ENCODE data around the gene TRAPPC3. TPM values are rescaled to one million over a fixed set of nuclear protein-coding genes. Genes with fewer than 3 reads are reported as not detected.

TRAPPC3 gene
- total and polyA plus RNA-seq, 2 donors (not counting 1 experiment from before 2014, with no cell fraction given): 88.5 to 105 TPM

DNA sequence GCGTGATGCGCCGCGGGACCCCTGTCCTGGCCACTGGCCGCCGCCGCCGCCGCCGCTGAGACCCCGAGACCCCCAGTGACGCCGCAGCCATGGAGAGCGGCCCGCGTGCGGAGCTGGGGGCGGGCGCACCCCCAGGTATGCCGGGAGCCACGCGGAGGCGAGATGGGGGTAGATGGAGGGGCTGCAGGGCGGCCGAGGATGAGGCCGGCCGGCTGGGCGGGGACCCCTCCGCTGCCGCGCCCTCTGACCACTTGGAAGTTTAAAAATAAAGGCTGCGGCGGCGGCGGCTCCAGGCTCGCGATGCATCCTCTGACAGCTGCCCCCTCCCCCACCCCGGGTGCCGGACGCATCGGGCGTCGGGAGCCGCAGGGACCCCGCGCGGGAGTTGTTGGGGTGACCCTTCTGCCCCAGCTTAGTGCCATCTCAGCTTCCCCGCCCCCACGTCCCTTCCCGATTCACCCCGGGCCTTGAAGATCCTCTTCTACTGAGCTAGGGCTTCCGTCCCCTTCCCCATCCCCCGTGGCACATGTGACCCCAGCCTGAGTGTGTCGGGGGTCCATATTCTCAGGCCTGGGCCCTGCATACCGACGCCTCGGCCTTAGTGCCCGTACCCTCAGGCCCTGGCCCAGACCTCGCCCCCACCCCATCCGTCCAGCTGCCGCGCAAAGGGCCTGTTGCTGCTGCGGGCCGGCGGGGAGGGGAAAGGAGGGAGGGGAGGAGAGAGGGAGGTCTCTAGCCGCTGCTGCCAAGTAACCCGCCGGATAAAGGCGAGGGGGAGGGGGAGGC is 7.2 kb upstream of the TRAPPC3 start:
- Histone ChIP-seq H2AFZ (ENCODE audit: low read length) (no peak overlapping the region), H3K4me3 (replicated peaks in 1 of 4; ENCODE audit: control extremely low read depth in 1 of 4, insufficient read depth in 1 of 4, low read depth in 3 of 4, low read length in 4 of 4) (peak overlapping the region; percentile 84 to 93 (median 88)), H3K27me3 (ENCODE audit: control insufficient read depth, insufficient read depth, low read length) (no peaks in the 10 kb centered on the region), H3K4me1 (ENCODE audit: control insufficient read depth, extremely low read depth, insufficient read depth, low read length) (peaks cover 22% of the 10 kb centered on the region), H4K20me1 (ENCODE audit: control insufficient read depth, extremely low read depth, insufficient read depth, low read length) (peaks cover 2% of the 10 kb centered on the region), H3K4me2 (ENCODE audit: extremely low read depth, insufficient read depth, low read length) (no peak overlapping the region), H3K9ac (ENCODE audit: insufficient read depth, low read length) (peak overlapping the region; percentile 91), H3K79me2 (ENCODE audit: control insufficient read depth, insufficient read depth, low read length) (peaks cover 55% of the 10 kb centered on the region), H3K36me3 (ENCODE audit: control insufficient read depth, insufficient read depth, low read length) (peaks cover 11% of the 10 kb centered on the region), H3K27ac (ENCODE audit: insufficient read depth, low read length) (peak overlapping the region; percentile 96), H3K9me3 (ENCODE audit: control insufficient read depth, insufficient read depth, low read depth, low read length) (no peaks in the 10 kb centered on the region)
- TF ChIP-seq, protein P1, sequence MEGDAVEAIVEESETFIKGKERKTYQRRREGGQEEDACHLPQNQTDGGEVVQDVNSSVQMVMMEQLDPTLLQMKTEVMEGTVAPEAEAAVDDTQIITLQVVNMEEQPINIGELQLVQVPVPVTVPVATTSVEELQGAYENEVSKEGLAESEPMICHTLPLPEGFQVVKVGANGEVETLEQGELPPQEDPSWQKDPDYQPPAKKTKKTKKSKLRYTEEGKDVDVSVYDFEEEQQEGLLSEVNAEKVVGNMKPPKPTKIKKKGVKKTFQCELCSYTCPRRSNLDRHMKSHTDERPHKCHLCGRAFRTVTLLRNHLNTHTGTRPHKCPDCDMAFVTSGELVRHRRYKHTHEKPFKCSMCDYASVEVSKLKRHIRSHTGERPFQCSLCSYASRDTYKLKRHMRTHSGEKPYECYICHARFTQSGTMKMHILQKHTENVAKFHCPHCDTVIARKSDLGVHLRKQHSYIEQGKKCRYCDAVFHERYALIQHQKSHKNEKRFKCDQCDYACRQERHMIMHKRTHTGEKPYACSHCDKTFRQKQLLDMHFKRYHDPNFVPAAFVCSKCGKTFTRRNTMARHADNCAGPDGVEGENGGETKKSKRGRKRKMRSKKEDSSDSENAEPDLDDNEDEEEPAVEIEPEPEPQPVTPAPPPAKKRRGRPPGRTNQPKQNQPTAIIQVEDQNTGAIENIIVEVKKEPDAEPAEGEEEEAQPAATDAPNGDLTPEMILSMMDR (conservative IDR thresholded peaks at IDR 0.05 in 1 of 2, IDR thresholded peaks at IDR 0.05 in 1 of 2; ENCODE audit: low read depth in 1 of 2, low read length in 2 of 2): no peak
- no peak for TF ChIP-seq EZH2 (IDR thresholded peaks at IDR 0.05; ENCODE audit: low read length, missing control alignments)
- DNase-seq (ENCODE audit: low read depth in 2 of 2): peak; percentile 59 to 70

GRCh38 chr1:36155408-36156328 is 6.4 kb upstream of the TRAPPC3 start, which contains the start of gene MAP7D1:
MAP7D1 (plus strand) TSS chr1:36156160; CDS start chr1:36156418, 258 bp downstream.
- peak within 1 kb of the TSS; percentile 84 to 93 (median 88) for H3K4me3 ChIP-seq (replicated peaks in 1 of 4; ENCODE audit: control extremely low read depth in 1 of 4, insufficient read depth in 1 of 4, low read depth in 3 of 4, low read length in 4 of 4)

More at GRCh38 chr1:36155408-36156328, 6.4 kb upstream of the TRAPPC3 start, which contains the start of gene MAP7D1:
- H3K9me3 ChIP-seq (ENCODE audit: control insufficient read depth, insufficient read depth, low read depth, low read length): no peaks in the 10 kb centered on the region
- no peak within 1 kb of the TSS for H2AFZ ChIP-seq (ENCODE audit: low read length)
- TF ChIP-seq EZH2 (IDR thresholded peaks at IDR 0.05; ENCODE audit: low read length, missing control alignments): no peak
- TF ChIP-seq, protein P1 (conservative IDR thresholded peaks at IDR 0.05 in 1 of 2, IDR thresholded peaks at IDR 0.05 in 1 of 2; ENCODE audit: low read depth in 1 of 2, low read length in 2 of 2): no peak
- peaks cover 10% of the 10 kb centered on the region for H3K36me3 ChIP-seq (ENCODE audit: control insufficient read depth, insufficient read depth, low read length)
- H3K27ac ChIP-seq (ENCODE audit: insufficient read depth, low read length): peak within 1 kb of the TSS; percentile 96
- peak within 1 kb of the TSS; percentile 91 for H3K9ac ChIP-seq (ENCODE audit: insufficient read depth, low read length)
- DNase-seq (ENCODE audit: low read depth in 2 of 2): peak; percentile 82 to 83
- peaks cover 2% of the 10 kb centered on the region for H4K20me1 ChIP-seq (ENCODE audit: control insufficient read depth, extremely low read depth, insufficient read depth, low read length)
- peaks cover 29% of the 10 kb centered on the region for H3K4me1 ChIP-seq (ENCODE audit: control insufficient read depth, extremely low read depth, insufficient read depth, low read length)
- H3K4me2 ChIP-seq (ENCODE audit: extremely low read depth, insufficient read depth, low read length): peak within 1 kb of the TSS; percentile 95
- H3K27me3 ChIP-seq (ENCODE audit: control insufficient read depth, insufficient read depth, low read length): no peaks in the 10 kb centered on the region
- peaks cover 46% of the 10 kb centered on the region for H3K79me2 ChIP-seq (ENCODE audit: control insufficient read depth, insufficient read depth, low read length)
